ENCODE measurements around the gene ERGIC1.

Gene ERGIC1

DNA sequence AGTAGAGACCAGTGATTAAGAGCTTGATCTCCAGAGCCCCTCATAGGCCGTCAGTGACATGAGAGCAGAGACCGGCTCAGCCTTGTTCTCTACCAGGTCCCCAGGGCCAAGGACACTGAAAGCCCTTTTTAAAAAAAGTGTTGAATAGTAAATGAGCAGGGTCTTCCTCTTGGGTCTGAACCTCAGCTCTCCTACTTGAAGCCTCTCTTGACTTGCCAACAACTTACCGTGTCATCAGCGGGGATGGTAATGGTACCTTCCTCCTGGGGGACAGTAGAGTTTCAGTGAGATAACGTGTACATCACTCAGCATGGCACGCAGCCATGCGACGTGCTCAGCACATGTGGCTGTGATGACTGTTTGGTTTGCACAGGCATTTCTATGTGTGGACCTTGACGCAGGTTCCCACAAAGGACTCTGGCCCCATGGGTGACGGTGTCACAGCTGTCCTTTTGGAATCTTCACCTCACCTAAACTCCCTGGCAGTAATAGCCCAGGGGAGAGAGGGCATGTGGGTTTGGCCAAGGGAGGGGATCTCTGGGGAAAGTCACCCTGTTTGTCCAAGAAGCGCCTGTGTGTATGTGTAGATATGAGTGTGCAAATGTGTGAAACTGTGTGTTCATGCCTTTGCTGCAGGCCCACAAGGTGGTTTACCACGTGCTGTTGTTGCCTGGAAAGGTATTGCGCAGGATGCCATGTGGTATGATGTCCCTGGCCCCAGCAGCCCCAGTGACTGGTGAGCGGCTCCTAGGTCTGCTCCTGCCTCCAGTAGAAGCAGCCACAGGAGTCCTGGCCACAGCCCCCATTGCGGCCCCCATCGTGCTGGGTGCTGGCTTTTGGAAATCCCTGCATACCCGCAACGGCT lies 18.7 kb downstream of the ERGIC1 start:
- no peak for DNase-seq (ENCODE audit: low read depth)
- in situ Hi-C loops (cut with HindIII; ENCODE audit: low sequenced_read_pairs): no loop called here
- TF ChIP-seq CTCF (IDR thresholded peaks at IDR 0.05; ENCODE audit: low read depth, low read length, missing control alignments): no peak
- no peak overlapping the region for H3K4me3 ChIP-seq (ENCODE audit: low read depth, low read length)

- in situ Hi-C loops (cut with HindIII; ENCODE audit: low sequenced_read_pairs): no loop called here
- no peak for TF ChIP-seq CTCF (IDR thresholded peaks at IDR 0.05; ENCODE audit: low read depth, low read length, missing control alignments)
- H3K4me3 ChIP-seq (ENCODE audit: low read depth, low read length): no peak overlapping the region
- DNase-seq (ENCODE audit: low read depth): no peak
Measured at GRCh38 chr5:172853355-172853975, 19.4 kb downstream of the ERGIC1 start.

GRCh38 chr5:172854451-172854871 lies 20.4 kb downstream of the ERGIC1 start:
- in situ Hi-C loops (cut with HindIII; ENCODE audit: low sequenced_read_pairs): no loop called here
- no peak overlapping the region for H3K4me3 ChIP-seq (ENCODE audit: low read depth, low read length)
- TF ChIP-seq CTCF (IDR thresholded peaks at IDR 0.05; ENCODE audit: low read depth, low read length, missing control alignments): no peak
- DNase-seq (ENCODE audit: low read depth): no peak

DNA sequence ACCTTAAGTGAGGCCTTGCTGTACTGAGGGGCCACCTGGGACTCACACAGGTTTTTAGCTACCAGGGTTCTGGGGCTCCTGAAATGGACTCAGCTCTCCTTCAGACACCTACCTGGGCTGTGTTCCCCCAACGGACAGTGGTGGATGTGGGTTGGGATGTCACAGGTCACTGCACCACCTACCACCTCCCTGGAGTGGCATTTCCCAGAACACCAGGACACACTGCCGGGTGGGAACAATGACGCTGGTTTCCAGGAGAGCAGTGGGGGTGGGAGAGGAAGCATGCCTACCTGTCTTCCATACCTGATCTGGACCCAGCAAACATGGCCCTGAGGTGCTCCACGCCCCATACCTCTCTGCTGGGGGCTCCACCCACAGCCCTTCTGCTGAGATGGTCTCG lies 20.9 kb downstream of the ERGIC1 start:
- no peak for DNase-seq (ENCODE audit: low read depth)
- in situ Hi-C loops (cut with HindIII; ENCODE audit: low sequenced_read_pairs): no loop called here
- TF ChIP-seq CTCF (IDR thresholded peaks at IDR 0.05; ENCODE audit: low read depth, low read length, missing control alignments): no peak
- H3K4me3 ChIP-seq (ENCODE audit: low read depth, low read length): no peak overlapping the region

DNA sequence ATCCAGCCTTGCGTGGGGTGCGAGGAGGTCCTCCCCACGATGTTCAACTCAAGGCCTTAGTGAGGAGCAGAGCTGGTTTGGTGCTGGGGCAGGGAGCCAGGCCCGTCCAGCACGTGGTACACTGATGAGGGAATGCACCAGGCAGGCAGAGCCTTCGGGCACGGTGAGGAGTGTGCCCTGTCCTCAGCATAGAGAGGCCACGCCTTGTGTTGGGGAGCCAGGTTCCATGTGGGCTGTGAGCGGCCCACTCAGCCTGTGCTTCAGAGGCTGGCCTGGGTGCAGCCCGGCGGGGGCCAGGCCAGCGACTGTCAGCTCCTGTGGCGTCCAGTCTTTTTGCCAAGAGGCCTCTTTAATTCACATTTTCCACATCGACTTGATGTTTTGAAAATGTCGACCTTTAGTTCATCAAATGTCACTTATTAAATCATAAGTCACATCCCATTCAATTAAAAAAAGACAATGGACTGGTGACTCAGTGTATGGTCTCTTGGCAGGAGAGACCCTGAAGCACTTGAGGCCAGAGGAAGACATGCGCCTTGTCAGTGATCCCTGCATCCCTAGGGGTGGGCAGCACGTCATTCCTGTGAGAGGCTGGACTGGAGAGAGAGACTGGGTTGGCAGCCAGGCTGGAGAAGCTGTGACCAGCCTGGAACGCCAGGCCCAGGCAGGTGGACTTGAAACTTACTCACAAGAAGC lies 21.7 kb downstream of the ERGIC1 start:
- DNase-seq (ENCODE audit: low read depth): no peak
- TF ChIP-seq CTCF (IDR thresholded peaks at IDR 0.05; ENCODE audit: low read depth, low read length, missing control alignments): no peak
- in situ Hi-C loops (cut with HindIII; ENCODE audit: low sequenced_read_pairs): no loop called here

GRCh38 chr5:172856336-172856735 lies 22.3 kb downstream of the ERGIC1 start:
- no peak for DNase-seq (ENCODE audit: low read depth)
- H3K4me3 ChIP-seq (ENCODE audit: low read depth, low read length): no peak overlapping the region
- TF ChIP-seq CTCF (IDR thresholded peaks at IDR 0.05; ENCODE audit: low read depth, low read length, missing control alignments): no peak
- in situ Hi-C loops (cut with HindIII; ENCODE audit: low sequenced_read_pairs): no loop called here

More for the DNA sequence above, 21.7 kb downstream of the ERGIC1 start:
- H3K4me3 ChIP-seq (ENCODE audit: low read depth, low read length): no peak overlapping the region
